Fibroblast of upper back skin (primary cell): Measurements from ENCODE around the gene CEP295NL.

Source experiments
- DNase-seq: peaks from one replicate; pipeline ENCODE4 v3.0.0-alpha.2; 2013

The CEP295NL gene

DNA sequence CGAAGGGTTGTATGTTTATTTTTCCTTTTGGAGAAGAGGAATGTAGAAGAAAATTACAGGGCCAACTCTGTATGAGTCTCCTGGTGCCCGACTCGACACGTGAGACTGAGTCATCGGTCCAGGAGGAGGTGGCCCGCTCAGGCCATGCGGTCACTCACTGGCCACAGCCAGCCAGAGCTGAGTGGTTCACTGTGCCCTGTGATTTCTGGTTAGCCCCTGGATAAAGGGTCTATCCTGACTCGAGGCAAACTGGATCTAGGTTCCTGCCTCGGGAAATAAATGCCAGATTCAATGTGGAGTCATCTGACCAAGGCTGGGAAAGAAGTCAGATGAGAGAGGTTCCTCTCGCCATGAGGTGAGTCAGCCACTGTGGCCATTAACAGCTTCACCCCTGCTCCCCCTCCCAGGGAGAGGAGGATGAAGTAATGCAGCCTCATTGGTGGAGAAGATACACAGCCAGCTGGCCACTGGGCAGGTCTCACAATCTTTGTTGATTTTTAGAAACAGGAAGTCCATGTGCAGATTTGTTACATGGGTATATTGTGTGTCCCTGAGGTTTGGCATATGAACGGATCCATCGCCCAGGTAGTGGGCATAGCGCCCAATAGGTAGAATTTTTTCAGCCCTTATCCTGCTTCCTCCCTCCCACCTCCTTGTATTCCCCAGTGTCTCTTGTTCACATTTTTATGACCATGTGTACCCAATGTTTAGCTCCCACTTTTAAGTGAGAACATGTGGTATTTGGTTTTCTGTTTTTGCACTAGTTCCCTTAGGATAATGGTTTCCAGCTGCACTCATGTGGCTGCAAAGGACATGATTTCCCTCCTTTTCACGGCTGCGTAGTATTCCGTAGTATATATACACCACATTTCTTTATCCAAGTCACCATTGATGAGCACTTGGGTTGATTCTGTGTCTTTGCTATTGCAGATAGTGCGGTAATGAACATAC, 40.7 kb downstream of the CEP295NL start:
- peak; percentile 95 for DNase-seq

DNA sequence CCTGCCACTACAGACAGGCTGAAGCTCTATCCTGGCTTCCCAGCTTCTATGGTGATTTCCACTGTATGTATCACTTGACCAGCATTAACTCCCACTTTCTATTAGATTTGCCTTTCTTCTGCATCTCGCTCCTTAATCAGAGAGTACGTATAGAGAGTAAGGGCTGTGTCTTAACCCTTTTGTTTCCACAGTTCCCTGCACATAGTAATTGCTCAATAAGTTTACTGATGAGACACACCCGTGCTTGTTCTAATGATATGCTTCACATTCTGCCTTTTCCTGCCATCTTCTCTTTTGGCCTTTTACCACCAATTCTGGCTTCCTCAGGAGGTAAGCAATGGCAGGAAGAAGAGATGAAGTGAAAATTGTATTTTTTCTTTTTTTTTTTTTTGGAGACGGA, 41.8 kb downstream of the CEP295NL start:
- DNase-seq, result no peak

DNA sequence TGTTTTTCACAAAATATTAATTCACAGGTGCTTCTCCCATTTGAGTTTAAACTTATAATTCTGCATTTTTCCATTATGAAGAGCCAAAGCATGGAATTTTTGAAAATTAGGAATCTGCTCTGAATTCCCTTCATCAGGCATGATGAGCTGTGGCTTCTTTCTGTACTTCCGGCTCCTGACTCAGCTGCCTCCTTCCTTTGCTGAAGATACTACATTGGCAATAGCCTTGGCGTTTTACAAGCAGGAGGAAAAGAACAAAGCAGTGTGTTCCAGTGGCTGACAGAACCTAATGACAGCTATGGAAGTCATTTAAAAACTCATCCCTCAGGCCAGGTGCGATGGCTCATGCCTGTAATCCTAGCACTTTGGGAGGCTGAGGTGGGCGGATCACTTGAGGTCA, 44.0 kb downstream of the CEP295NL start:
- no peak for DNase-seq

DNA sequence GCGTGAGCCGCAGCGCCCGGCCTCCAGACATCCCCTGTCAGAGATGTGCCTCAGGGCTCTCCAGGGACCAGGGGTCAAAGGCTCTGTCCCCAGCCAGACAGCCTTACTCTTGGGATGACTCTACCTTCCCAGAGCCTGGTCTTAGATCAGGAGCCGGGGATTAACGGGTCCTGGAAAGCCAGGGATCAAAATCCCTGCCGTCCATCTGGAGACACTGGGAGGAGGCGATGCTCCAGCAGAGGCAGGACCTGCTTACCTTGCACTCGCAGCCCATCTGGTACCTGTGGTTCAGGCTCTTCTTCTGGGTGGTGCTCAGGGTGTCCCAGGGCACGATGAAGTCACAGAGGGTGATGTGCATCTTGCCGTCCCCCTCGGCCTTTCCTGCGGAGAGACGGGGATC, 45.7 kb downstream of the CEP295NL start:
- DNase-seq, result no peak

DNA sequence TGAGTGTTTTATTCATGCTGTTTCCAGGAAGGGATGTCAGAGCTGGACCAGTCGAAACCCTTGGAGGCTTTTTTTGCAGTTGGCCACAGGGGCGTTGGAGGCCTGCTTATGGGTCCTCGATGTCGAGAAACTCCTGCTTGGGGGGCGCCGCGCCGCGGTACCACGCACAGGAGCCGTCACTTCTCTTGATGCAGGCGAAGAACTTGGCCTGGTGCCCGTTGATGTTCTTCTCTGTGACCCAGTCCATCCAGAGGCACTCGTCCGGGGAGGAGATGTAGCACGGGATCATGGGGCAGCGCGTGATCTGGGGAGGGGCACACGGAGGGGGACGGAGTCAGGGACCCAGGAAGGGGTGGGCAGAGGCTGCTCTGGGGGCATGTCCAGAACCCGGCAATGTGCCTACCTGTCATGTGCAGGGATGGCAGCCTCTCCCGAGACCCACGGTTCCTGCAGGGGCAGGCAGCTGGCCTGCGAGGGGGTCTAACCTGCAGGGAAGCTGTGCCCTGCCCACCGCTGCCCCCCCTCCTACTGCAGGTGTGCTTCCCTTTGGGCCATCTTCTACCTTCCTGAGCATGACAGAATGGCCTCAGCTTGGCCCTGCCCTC, 47.3 kb downstream of the CEP295NL start:
- no peak for DNase-seq

DNA sequence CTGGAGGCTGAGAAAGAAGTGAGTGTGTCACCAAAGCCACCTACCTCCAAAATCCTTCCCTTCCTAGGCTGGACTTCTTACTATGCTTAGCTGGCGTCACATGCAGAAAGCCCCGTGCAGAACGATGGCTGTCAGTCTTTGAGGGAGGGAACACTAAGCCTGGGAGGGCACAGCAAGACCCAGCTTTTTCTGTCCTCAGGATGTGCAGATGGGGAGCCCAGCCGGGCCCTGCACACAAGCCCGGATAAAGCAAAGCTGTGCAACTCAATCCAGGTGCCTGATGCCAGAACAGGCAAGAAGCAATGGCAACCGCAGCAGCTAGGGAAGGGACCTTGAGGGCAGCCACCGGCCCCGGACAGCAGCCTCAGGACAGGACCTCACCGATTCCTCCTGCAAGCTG, 48.5 kb downstream of the CEP295NL start:
- DNase-seq, result no peak

DNA sequence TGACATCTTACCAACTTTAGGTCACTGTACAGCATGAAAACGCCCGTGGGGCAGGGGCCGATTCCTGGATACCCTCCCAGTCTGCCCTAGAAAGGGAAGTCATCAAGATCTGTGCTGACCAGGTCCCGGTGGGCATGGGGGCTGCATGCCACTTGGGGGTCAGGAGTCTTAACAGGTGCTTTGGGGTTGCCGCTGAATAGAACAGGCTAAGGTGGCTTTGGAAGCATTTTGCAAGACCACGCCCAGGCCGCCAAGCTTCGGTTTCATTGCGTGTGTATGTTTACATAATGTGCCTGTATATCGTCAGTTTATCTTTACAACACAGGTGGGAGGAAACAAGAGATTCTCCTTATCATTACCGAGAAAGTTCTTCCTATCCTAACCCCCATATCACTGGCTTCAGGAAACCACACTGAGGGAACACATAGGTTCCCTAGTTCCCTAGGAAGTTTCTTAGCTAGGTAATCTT, 49.0 kb downstream of the CEP295NL start:
- no peak for DNase-seq

DNA sequence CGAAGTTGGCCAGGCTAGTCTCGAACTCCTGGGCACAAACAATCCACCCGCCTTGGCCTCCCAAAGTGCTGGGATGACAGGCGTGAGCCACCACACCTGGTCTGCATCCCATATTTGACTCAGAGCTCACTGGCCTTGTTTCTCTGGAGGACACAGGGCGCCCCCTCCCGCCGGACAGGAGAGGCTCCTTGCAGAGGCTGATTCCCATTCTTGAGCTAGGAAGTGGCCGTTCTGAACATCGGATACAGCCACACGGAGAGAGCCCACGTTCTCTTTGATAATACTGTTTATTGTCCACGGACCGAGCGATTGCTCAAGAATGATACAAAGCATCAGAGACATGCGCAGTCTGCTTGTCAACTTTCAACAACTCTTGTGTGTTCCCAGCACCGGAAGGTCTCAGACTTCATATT, 50.3 kb downstream of the CEP295NL start:
- no peak for DNase-seq

DNA sequence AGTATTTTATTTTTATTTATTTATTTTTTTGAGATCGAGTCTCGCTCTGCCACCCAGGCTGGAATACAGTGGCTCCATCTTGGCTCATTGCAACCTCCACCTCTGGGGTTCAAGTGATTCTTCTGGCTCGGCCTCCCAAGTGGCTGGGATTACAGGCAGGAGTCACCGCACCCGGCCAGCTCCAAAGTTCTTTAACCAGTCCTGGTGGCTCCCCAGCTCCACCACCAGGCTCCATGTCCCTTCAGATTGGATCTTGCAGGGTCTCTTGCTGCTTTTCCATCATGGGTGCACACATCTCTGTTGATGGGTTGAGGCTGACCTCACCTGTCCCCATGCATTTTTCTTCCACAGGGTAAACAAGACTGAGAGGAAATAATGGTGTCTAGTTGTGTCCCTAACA, 54.0 kb downstream of the CEP295NL start:
- no peak for DNase-seq

DNA sequence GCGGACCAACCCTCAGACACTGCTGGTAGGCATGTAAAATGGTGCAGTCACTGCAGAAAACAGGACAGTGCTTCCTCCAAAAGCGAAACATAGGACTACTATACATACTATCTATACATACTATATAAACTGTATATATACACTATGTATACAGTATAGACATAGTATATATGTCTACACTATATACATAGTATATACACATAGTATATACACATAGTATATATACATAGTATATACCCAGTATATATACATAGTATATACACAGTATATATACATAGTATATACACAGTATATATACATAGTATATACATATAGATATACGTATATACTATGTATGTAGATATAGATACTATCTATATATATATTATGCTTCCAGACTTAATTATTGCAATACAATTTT, 55.9 kb downstream of the CEP295NL start:
- no peak for DNase-seq

DNA sequence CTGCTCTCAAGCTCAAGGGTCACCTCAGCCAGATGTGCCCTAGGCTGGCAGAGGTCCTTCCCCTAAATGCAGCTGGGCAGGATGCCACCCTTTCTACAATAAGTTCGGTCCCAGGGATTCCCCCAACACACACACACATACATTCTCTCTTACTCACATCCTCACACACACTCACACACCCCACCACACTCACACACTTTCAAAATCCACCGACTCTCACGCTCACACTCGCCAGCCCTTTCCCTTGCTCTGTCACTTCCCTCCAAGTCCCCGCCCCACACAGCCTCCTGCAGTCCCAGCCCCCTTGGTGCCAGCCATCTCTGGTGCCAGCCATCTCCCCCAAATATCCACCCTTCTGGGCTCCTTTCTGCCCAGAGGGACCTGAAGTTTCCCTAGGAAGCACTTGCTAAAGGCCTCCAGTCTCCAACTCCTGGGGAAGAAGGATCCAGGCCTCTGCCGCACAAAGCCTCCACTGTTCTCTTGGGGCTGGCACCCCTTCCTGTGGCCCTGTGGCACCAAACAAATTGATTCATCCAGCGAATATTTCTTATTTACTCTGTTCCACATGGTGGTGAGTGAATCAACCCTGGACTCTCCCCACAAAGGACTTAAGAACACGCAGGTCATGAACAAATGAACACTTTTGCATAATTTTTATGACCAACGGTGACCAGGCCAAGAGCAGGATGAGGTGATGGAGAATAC, 58.5 kb downstream of the CEP295NL start:
- DNase-seq, result no peak

DNA sequence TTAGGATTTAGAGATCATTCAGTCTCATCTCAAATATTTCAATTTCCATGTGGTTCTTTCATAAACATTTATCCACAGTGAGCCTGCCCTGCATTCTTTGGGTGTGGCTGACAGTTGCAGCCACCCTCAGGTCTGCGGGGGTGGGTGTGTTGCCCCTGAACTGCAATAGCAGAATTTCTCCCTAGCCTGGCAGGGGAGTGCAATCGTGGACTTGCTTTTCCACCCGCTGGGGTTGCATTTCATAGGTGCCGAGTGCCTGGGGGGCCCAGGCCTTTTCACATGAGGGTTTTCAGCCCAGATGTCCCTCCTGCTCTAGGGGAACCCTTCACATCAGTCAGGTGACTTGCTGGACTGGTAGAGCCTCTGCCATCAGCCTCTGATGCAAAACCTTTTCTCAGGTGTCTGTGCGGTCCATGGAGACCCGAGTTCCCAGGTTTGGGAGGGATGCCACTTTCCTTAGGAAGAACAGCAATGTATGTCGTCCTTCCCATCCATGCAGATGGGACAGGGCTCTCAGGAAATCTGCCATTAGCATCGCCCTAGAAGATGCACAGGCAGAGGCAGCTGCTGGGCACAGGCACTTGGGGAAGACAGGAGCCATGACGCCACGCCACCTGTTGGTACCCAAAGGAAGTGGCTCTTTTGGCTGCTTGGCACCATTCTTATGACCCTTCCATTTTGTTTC, 60.0 kb downstream of the CEP295NL start:
- DNase-seq, result peak; percentile 28

DNA sequence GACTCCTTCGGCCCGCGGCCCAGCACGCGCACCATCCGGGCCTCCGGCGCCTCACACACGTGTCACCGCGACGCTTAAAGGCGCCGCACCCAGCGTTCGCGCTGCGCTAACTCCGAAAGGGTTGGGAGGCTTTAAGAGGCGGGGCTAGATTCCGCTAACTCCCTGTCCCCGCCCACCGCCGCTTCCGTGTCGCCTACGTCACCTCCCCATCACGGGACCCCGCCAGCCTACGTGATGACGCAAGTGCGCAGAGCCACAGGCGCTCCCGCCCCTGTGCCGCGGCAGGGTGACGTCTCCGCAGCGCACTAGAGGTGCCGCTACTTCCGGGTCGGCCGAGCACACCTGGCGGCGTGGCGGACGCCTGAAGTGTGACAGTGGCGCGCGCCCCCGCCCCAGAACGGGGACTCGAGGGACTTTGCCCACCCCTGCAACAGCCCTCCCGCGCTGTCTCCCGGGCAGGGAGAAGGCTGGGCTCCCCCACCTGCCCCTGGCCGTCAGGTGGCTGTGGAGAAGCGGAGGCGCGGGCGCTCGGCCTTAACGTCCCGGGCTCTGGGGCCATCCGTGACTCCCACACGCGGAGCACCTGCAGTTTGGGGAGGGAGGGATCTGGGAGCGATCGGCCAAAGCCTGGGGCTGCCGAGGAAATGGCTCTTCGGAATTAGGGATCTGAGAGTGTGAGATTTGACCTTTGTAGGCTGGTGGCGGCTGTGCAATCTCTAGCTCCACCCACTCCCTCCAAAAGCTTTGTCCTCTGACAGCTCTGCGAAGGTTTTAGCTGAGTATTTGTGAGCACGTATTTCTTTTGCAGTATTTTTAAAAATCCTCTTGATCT, 62.0 kb downstream of the CEP295NL start, which contains the start of gene USP36:
Gene USP36, minus strand, starts transcription at position 35 of the 832 bp plus-strand sequence. CDS start 4,451 bp downstream, outside the sequence.
- DNase-seq, result peak; percentile 99
